Gastroesophageal sphincter (tissue), 4 donors: ENCODE data around the gene REL. TPM values are rescaled to one million over a fixed set of nuclear protein-coding genes. Genes with fewer than 3 reads are reported as not detected.
"Not testable (repeated sequence)": the region's sequence is repeated elsewhere in the genome, so short reads cannot be mapped to it uniquely, and the experiment has no call there.

Source experiments
- ATAC-seq: fragments of 150-250 bp; one replicate; pipeline ENCODE4 v1.9.1; 2016; ENCODE audit warnings: mild to moderate bottlenecking, moderate library complexity
- H3K27ac ChIP-seq, 4 donors: fragments of 200-600 bp; sonication (generic) in 3 of 4; 1 replicate in 3 of 4; 2 replicates in 1 of 4; pipeline ENCODE4 v1.5.1; 2016 to 2019
- H3K27me3 ChIP-seq: fragments of 200-600 bp; sonication (generic); one replicate; pipeline ENCODE4 v1.5.1; 2019
- H3K36me3 ChIP-seq, 2 donors: fragments of 200-600 bp; sonication (generic); one replicate each; pipeline ENCODE4 v1.5.1; 2019; ENCODE audit warnings: control low read depth in 1 of 2
- H3K4me1 ChIP-seq, 3 donors: fragments of 200-600 bp; sonication (generic); 1 replicate in 2 of 3; 2 replicates in 1 of 3; pipeline ENCODE4 v1.5.1; 2016 to 2019; ENCODE audit warnings: control low read depth in 2 of 3
- H3K4me3 ChIP-seq, 2 donors: fragments of 200-600 bp; sonication (generic); one replicate each; pipeline ENCODE4 v1.5.1; 2019; ENCODE audit warnings: mild to moderate bottlenecking in 1 of 2, moderate library complexity in 1 of 2
- H3K9me3 ChIP-seq, 3 donors: fragments of 200-600 bp; sonication (generic); one replicate each; pipeline ENCODE4 v1.5.1; 2017 to 2019; ENCODE audit warnings: control low read depth in 2 of 3
- CTCF ChIP-seq, 4 experiments: fragments of 200-600 bp in 2 of 4; fragments of 450-650 bp in 2 of 4; sonication (generic) in 1 of 4; IDR thresholded peaks; one replicate each; pipeline ENCODE4 v1.5.1; 2017 to 2019; ENCODE audit warnings: antibody characterized with exemption in 4 of 4, mild to moderate bottlenecking in 2 of 4, moderate library complexity in 2 of 4
- EP300 ChIP-seq: sonication (generic); formaldehyde crosslinking; IDR thresholded peaks from one replicate; pipeline ENCODE4 v1.6.1; 2017; ENCODE audit warnings: antibody characterized with exemption, mild to moderate bottlenecking
- POLR2A ChIP-seq, 2 donors: fragments of 450-650 bp; IDR thresholded peaks; one replicate each; pipeline ENCODE4 v1.6.1; 2017; ENCODE audit warnings: antibody characterized with exemption in 2 of 2, mild to moderate bottlenecking in 2 of 2, moderate library complexity in 1 of 2
- POLR2AphosphoS5 ChIP-seq: sonication (generic); formaldehyde crosslinking; IDR thresholded peaks from one replicate; pipeline ENCODE4 v1.6.1; 2017; ENCODE audit warnings: antibody characterized with exemption
- WGBS, 2 donors: methylation state at CpG; one replicate each; pipeline ENCODE4 v1.1.5; 2018; ENCODE audit warnings: low coverage in 1 of 2; 5-methylcytosine and 5-hydroxymethylcytosine counted together
- total RNA-seq, 4 donors: library from RNA; depleted of rRNA; stranded (reverse); fragments of >200 nt; gene quantifications; one replicate each; pipeline ENCODE4 v1.1.0, GENCODE V29; 2016

Gene REL
- total RNA-seq, 4 donors from 2014 or later: 8.3 to 13.3 (median 9.5) TPM

- Histone ChIP-seq H3K4me1 (no peaks in the 10 kb centered on the region), H3K4me3 (no peak overlapping the region), H3K9me3 (no peaks in the 10 kb centered on the region), H3K27me3 (no peaks in the 10 kb centered on the region), H3K27ac (no peak overlapping the region), H3K36me3 (no peaks in the 10 kb centered on the region)
- TF ChIP-seq POLR2AphosphoS5 (no peak), EP300 (no peak)
- no peak for ATAC-seq
- 81 to 90% methylated on average over 5 of the region's 5 CpGs for WGBS, 2 donors
Observed at GRCh38 chr2:60855989-60856669, 25.2 kb upstream of the REL start.

- H3K4me3 ChIP-seq: no peak overlapping the region
- no peak for ATAC-seq
Observed at GRCh38 chr2:60857056-60857455, 24.3 kb upstream of the REL start.

GRCh38 chr2:60858897-60859311 lies 22.5 kb upstream of the REL start:
- Histone ChIP-seq H3K27me3 (no peaks in the 10 kb centered on the region), H3K9me3 (no peaks in the 10 kb centered on the region), H3K4me1 (no peaks in the 10 kb centered on the region), H3K4me3 (no peak overlapping the region), H3K27ac (no peak overlapping the region), H3K36me3 (no peaks in the 10 kb centered on the region)
- WGBS, 2 donors: 82 to 100% methylated on average over 2 to 3 of the region's 3 CpGs
- TF ChIP-seq EP300 (no peak), CTCF (IDR thresholded peaks at IDR 0.05) (no peak), POLR2A (IDR thresholded peaks at IDR 0.05) (no peak), POLR2AphosphoS5 (no peak)
- ATAC-seq: no peak

More at GRCh38 chr2:60857056-60857455, 24.3 kb upstream of the REL start:
- Histone ChIP-seq H3K9me3 (no peaks in the 10 kb centered on the region), H3K27ac (no peak overlapping the region), H3K27me3 (no peaks in the 10 kb centered on the region), H3K36me3 (no peaks in the 10 kb centered on the region), H3K4me1 (no peaks in the 10 kb centered on the region)
- 69 to 76% methylated on average over 4 of the region's 4 CpGs for WGBS, 2 donors
- no peak for TF ChIP-seq POLR2A (IDR thresholded peaks at IDR 0.05)
- TF ChIP-seq POLR2AphosphoS5: no peak
- no peak for TF ChIP-seq EP300
- TF ChIP-seq CTCF (IDR thresholded peaks at IDR 0.05): no peak

- no peaks in the 10 kb centered on the region for H3K36me3 ChIP-seq
- no peaks in the 10 kb centered on the region for H3K9me3 ChIP-seq
- H3K27ac ChIP-seq: no peak overlapping the region
- no peaks in the 10 kb centered on the region for H3K27me3 ChIP-seq
- TF ChIP-seq EP300 (no peak), POLR2AphosphoS5 (no peak), POLR2A (IDR thresholded peaks at IDR 0.05) (no peak), CTCF (IDR thresholded peaks at IDR 0.05) (no peak)
- WGBS, 2 donors: 61 to 81% methylated on average over 4 of the region's 5 CpGs
- no peak for ATAC-seq
- H3K4me3 ChIP-seq: no peak overlapping the region
- no peaks in the 10 kb centered on the region for H3K4me1 ChIP-seq
Observed at GRCh38 chr2:60861736-60862135, 19.6 kb upstream of the REL start.

- WGBS, 2 donors: 90 to 94% methylated on average over 1 of the region's 1 CpG
- H3K36me3 ChIP-seq: no peaks in the 10 kb centered on the region
- no peak for ATAC-seq
- H3K9me3 ChIP-seq: no peaks in the 10 kb centered on the region
- no peak overlapping the region for H3K27ac ChIP-seq
- H3K27me3 ChIP-seq: no peaks in the 10 kb centered on the region
- H3K4me3 ChIP-seq: no peak overlapping the region
- no peaks in the 10 kb centered on the region for H3K4me1 ChIP-seq
- TF ChIP-seq POLR2AphosphoS5 (no peak), CTCF (IDR thresholded peaks at IDR 0.05) (no peak), EP300 (no peak), POLR2A (IDR thresholded peaks at IDR 0.05) (no peak)
Observed at GRCh38 chr2:60862642-60863041, 18.7 kb upstream of the REL start.

- H3K36me3 ChIP-seq, H3K4me3 ChIP-seq, H3K4me1 ChIP-seq, H3K9me3 ChIP-seq, H3K27ac ChIP-seq, H3K27me3 ChIP-seq, ATAC-seq: not testable (repeated sequence)
- WGBS, 2 donors: 60 to 100% methylated on average over 2 of the region's 3 CpGs
Observed at GRCh38 chr2:60865361-60865760, 16.0 kb upstream of the REL start.
